Neuronal stem cell (in vitro differentiated cells): Measurements from ENCODE around the gene SYT14.

Source experiments
- DNase-seq: peaks from one replicate; pipeline ENCODE4 v3.0.0-alpha.2; 2013; ENCODE audit warnings: low spot score
- H2AFZ ChIP-seq: one replicate; pipeline ENCODE4 v1.6.1; 2013; ENCODE audit warnings: mild to moderate bottlenecking, low read length, inconsistent platforms
- H2AK5ac ChIP-seq: 2 replicates; pipeline ENCODE4 v1.6.1; 2013; ENCODE audit warnings: low read depth, mild to moderate bottlenecking, inconsistent platforms, low read length, moderate library complexity, mixed read lengths
- H2BK120ac ChIP-seq: 2 replicates; pipeline ENCODE4 v1.6.1; 2013; ENCODE audit warnings: low read depth, mild to moderate bottlenecking, inconsistent platforms, low read length, moderate library complexity, mixed read lengths
- H2BK12ac ChIP-seq: one replicate; pipeline ENCODE4 v1.6.1; 2013; ENCODE audit warnings: low read length, inconsistent platforms
- H2BK15ac ChIP-seq: 2 replicates; pipeline ENCODE4 v1.6.1; 2013; ENCODE audit warnings: mild to moderate bottlenecking, low read length, inconsistent platforms, mixed read lengths
- H2BK5ac ChIP-seq: one replicate; pipeline ENCODE4 v1.6.1; 2013; ENCODE audit warnings: inconsistent platforms, mild to moderate bottlenecking, low read length, moderate library complexity
- H3K14ac ChIP-seq: one replicate; pipeline ENCODE4 v1.6.1; 2013; ENCODE audit warnings: low read length, inconsistent platforms
- H3K18ac ChIP-seq: 2 replicates; pipeline ENCODE4 v1.6.1; 2013; ENCODE audit warnings: low read length, inconsistent platforms
- H3K23ac ChIP-seq: 2 replicates; pipeline ENCODE4 v1.6.1; 2013; ENCODE audit warnings: low read depth, mild to moderate bottlenecking, mixed read lengths, low read length, inconsistent platforms; ENCODE audit not compliant: poor library complexity
- H3K27ac ChIP-seq: replicated peaks from 3 replicates; pipeline ENCODE4 v1.5.1; 2013; ENCODE audit warnings: low read length, inconsistent platforms
- H3K27me3 ChIP-seq, 3 experiments: 2 replicates each; pipeline ENCODE4 v1.6.1; 2013; ENCODE audit warnings: low read length in 3 of 3, mild to moderate bottlenecking in 2 of 3, inconsistent platforms in 1 of 3, low read depth in 1 of 3, mixed read lengths in 1 of 3, moderate library complexity in 1 of 3; ENCODE audit not compliant: control insufficient read depth in 3 of 3, insufficient read depth in 3 of 3
- H3K36me3 ChIP-seq, 2 donors: replicated peaks in 1 of 2; 2 replicates each; pipeline ENCODE4 v1.6.1; 2013; ENCODE audit warnings: low read length in 2 of 2; ENCODE audit not compliant: control insufficient read depth in 2 of 2, insufficient read depth in 2 of 2
- H3K4ac ChIP-seq: 2 replicates; pipeline ENCODE4 v1.6.1; 2013; ENCODE audit warnings: inconsistent platforms, mild to moderate bottlenecking, low read length, moderate library complexity
- H3K4me1 ChIP-seq, 2 donors: 1 replicate in 1 of 2; 2 replicates in 1 of 2; pipeline ENCODE4 v1.6.1; 2013; ENCODE audit warnings: low read length in 2 of 2, low read depth in 1 of 2; ENCODE audit not compliant: control insufficient read depth in 2 of 2, insufficient read depth in 1 of 2
- H3K4me2 ChIP-seq: one replicate; pipeline ENCODE4 v1.6.1; 2013; ENCODE audit warnings: mild to moderate bottlenecking, low read length, inconsistent platforms; ENCODE audit not compliant: insufficient read depth, poor library complexity, severe bottlenecking
- H3K4me3 ChIP-seq, 2 donors: 2 replicates each; pipeline ENCODE4 v1.5.1; 2013; ENCODE audit warnings: low read length in 2 of 2, mild to moderate bottlenecking in 2 of 2, inconsistent platforms in 1 of 2, moderate library complexity in 1 of 2
- H3K79me1 ChIP-seq: one replicate; pipeline ENCODE4 v1.6.1; 2013; ENCODE audit warnings: low read depth, mild to moderate bottlenecking, inconsistent platforms, low read length, moderate library complexity
- H3K9ac ChIP-seq: one replicate; pipeline ENCODE4 v1.6.1; 2013; ENCODE audit warnings: mild to moderate bottlenecking, low read depth, low read length, inconsistent platforms; ENCODE audit not compliant: poor library complexity
- H3K9me3 ChIP-seq, 2 donors: replicated peaks in 1 of 2; 2 replicates each; pipeline versions ENCODE3 to v1.6.1; 2013; ENCODE audit warnings: low read length in 2 of 2, mild to moderate bottlenecking in 2 of 2, inconsistent platforms in 1 of 2, low read depth in 1 of 2, mixed read lengths in 1 of 2, moderate library complexity in 1 of 2; ENCODE audit not compliant: control insufficient read depth in 2 of 2, insufficient read depth in 1 of 2
- H4K8ac ChIP-seq: one replicate; pipeline ENCODE4 v1.6.1; 2013; ENCODE audit warnings: low read depth, mild to moderate bottlenecking, inconsistent platforms, low read length, moderate library complexity
- H4K91ac ChIP-seq: one replicate; pipeline ENCODE4 v1.6.1; 2013; ENCODE audit warnings: low read length, low read depth, mild to moderate bottlenecking, inconsistent platforms; ENCODE audit not compliant: poor library complexity
- WGBS, 2 donors: extraction: QIAGEN DNeasy Blood & Tissue Kit; methylation state at CpG; one replicate each; pipeline ENCODE4 v1.1.7; 2013; ENCODE audit warnings: missing lambda C conversion rate in 2 of 2, mixed read lengths in 1 of 2; ENCODE audit not compliant: insufficient read length in 2 of 2, insufficient replicate concordance in 1 of 2; ENCODE audit errors: extremely low coverage in 2 of 2; 5-methylcytosine and 5-hydroxymethylcytosine counted together

SYT14 gene

DNA sequence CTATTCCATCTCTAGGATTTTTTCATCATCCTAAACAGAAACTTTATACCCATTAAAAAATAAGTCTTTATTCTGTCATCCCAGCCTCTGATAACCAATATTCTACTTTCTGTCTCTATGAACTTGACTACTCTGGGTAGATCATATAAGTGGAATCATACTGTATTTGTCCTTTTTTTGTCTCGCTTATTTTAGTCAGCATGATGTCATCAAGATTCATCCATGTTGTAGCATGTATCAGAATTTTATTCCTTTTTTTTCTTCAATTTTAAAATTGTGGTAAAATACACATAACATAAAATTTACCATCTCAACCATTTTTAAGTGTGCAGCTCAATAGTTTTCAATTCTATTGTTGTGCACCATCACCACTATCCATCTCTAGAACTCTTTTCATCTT lies 90.0 kb downstream of the SYT14 start:
- no peak overlapping the region for H2AFZ ChIP-seq
- H3K14ac ChIP-seq: no peak overlapping the region
- H3K4ac ChIP-seq: no peak overlapping the region
- no peak overlapping the region for H4K8ac ChIP-seq
- H2AK5ac ChIP-seq: no peak overlapping the region
- no peaks in the 10 kb centered on the region for H3K79me1 ChIP-seq
- WGBS, 2 donors: no CpG with 5 or more reads among the region's 1 CpG
- H3K4me2 ChIP-seq: no peak overlapping the region
- H2BK15ac ChIP-seq: no peak overlapping the region
- H3K9ac ChIP-seq: no peak overlapping the region
- no peak overlapping the region for H2BK120ac ChIP-seq
- no peaks in the 10 kb centered on the region for H3K9me3 ChIP-seq
- H3K4me1 ChIP-seq: no peaks in the 10 kb centered on the region
- H4K91ac ChIP-seq: no peak overlapping the region
- H3K27ac ChIP-seq: no peak overlapping the region
- H2BK5ac ChIP-seq: no peak overlapping the region
- no peak overlapping the region for H3K4me3 ChIP-seq
- H3K36me3 ChIP-seq: no peaks in the 10 kb centered on the region
- H3K18ac ChIP-seq: no peak overlapping the region
- no peak overlapping the region for H2BK12ac ChIP-seq
- no peak overlapping the region for H3K23ac ChIP-seq
- no peak for DNase-seq
- H3K27me3 ChIP-seq: no peaks in the 10 kb centered on the region

DNA sequence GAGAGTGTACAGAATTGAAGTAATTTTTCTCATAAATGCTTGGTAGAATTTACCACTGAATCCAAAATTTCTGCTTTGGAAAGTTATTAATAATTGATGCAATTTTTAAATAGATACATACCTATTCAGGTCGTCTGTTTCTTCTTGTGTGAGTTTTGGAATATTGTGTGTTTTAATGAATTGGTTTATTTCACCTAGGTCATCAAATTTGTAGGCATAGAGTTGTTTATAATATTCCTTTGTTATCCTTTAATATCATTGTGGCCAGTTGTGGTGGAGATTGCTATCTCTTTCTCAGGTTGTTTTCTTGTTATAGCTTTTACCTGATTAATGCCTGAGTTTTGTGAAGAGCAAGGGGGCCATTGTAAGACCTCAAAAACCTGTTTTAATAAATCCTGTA lies 93.5 kb downstream of the SYT14 start:
- H2AK5ac ChIP-seq: no peak overlapping the region
- no CpG with 5 or more reads among the region's 1 CpG for WGBS, 2 donors
- no peak overlapping the region for H3K4ac ChIP-seq
- H3K27me3 ChIP-seq: no peaks in the 10 kb centered on the region
- H4K91ac ChIP-seq: no peak overlapping the region
- no peak overlapping the region for H2BK5ac ChIP-seq
- H3K14ac ChIP-seq: no peak overlapping the region
- no peak overlapping the region for H3K27ac ChIP-seq
- H2BK120ac ChIP-seq: no peak overlapping the region
- no peak overlapping the region for H3K4me2 ChIP-seq
- no peak overlapping the region for H2AFZ ChIP-seq
- H2BK12ac ChIP-seq: no peak overlapping the region
- H3K9me3 ChIP-seq: no peaks in the 10 kb centered on the region
- no peak overlapping the region for H3K9ac ChIP-seq
- H2BK15ac ChIP-seq: no peak overlapping the region
- no peaks in the 10 kb centered on the region for H3K36me3 ChIP-seq
- no peak overlapping the region for H3K23ac ChIP-seq
- H3K4me1 ChIP-seq: no peaks in the 10 kb centered on the region
- no peak for DNase-seq
- no peak overlapping the region for H3K4me3 ChIP-seq
- no peak overlapping the region for H3K18ac ChIP-seq
- no peaks in the 10 kb centered on the region for H3K79me1 ChIP-seq
- no peak overlapping the region for H4K8ac ChIP-seq

DNA sequence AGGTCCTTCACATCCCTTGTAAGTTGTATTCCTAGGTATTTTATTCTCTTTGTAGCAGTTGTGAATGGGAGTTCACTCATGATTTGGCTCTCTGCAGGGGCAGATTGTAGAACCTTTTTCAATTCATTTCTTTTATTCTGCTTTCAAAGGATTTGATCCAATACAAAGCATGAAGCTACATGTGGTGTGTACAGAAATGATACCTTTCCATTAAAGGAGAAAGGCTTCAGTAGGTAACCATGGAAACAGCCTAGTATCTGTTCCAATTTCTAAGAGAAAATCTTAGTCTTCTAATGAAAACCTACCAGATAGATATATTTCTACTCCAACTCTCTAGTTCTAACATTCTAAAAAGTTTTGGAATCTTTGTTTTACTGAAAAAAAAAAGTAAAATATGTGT lies 105.0 kb downstream of the SYT14 start:
- DNase-seq: no peak
- Histone ChIP-seq H2BK5ac (no peak overlapping the region), H4K91ac (no peak overlapping the region), H3K14ac (no peak overlapping the region), H3K36me3 (no peaks in the 10 kb centered on the region), H3K79me1 (no peaks in the 10 kb centered on the region), H3K23ac (no peak overlapping the region), H3K27ac (no peak overlapping the region), H3K4me2 (no peak overlapping the region), H2BK12ac (no peak overlapping the region), H3K9ac (no peak overlapping the region), H2AK5ac (no peak overlapping the region), H3K9me3 (peaks cover 1 to 12% of the 10 kb centered on the region in 2 donors), H3K4me1 (peaks cover 0 to 4% of the 10 kb centered on the region in 2 donors), H3K18ac (no peak overlapping the region), H2BK120ac (no peak overlapping the region), H2AFZ (no peak overlapping the region), H4K8ac (no peak overlapping the region), H3K4ac (no peak overlapping the region), H3K27me3 (no peaks in the 10 kb centered on the region), H2BK15ac (no peak overlapping the region), H3K4me3 (no peak overlapping the region)

DNA sequence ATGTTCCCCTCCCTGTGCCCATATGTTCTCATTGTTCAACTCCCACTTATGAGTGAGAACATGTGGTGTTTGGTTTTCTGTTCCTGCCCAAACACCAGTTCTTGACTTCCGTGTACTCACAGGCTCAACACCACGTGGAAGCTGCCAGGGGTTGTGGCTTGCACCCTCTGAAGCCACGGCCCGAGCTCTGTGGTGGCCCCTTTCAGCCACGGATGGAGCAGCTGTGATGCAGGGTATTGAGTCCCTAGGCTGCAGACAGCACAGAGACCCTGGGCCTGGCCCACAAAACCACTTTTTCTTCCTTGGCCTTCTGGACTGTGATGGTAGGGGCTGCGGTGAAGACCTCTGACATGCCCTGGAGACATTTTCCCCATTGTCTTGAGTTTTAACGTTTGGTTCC lies 111.6 kb downstream of the SYT14 start:
- Histone ChIP-seq H3K4ac (no peak overlapping the region), H3K18ac (no peak overlapping the region), H3K27me3 (no peaks in the 10 kb centered on the region), H3K14ac (peak overlapping the region; percentile 38), H3K4me3 (no peak overlapping the region), H2BK120ac (no peak overlapping the region), H3K4me1 (no peaks in the 10 kb centered on the region), H2BK12ac (no peak overlapping the region), H3K9ac (no peak overlapping the region), H3K23ac (no peak overlapping the region), H4K91ac (no peak overlapping the region), H2AK5ac (no peak overlapping the region), H2BK5ac (no peak overlapping the region), H3K9me3 (peaks cover 0 to 7% of the 10 kb centered on the region in 2 donors), H2BK15ac (no peak overlapping the region), H3K79me1 (no peaks in the 10 kb centered on the region), H4K8ac (no peak overlapping the region), H3K27ac (no peak overlapping the region), H3K36me3 (no peaks in the 10 kb centered on the region), H2AFZ (no peak overlapping the region), H3K4me2 (no peak overlapping the region)
- DNase-seq: no peak
- WGBS, 2 donors: no CpG with 5 or more reads among the region's 7 CpGs
